HL-60 (cell line): ENCODE data around the gene KIZ.

Experiments used
- DNase-seq, 2 experiments: peaks; one replicate each; pipeline ENCODE4 v3.0.0-alpha.2; 2010 to 2020; ENCODE audit warnings: low read depth in 1 of 2, low spot score in 1 of 2
- H3K27ac ChIP-seq: fragments of 250-450 bp; sonication (Bioruptor Pico); replicated peaks from 2 replicates; pipeline ENCODE4 v1.5.1; 2020; ENCODE audit warnings: mild to moderate bottlenecking, moderate library complexity
- H3K27me3 ChIP-seq: fragments of 250-450 bp; sonication (Bioruptor Pico); 2 replicates; pipeline ENCODE4 v1.5.1; 2021; ENCODE audit warnings: mild to moderate bottlenecking, moderate library complexity; ENCODE audit not compliant: insufficient read depth, poor library complexity, severe bottlenecking
- H3K4me3 ChIP-seq: replicated peaks from 2 replicates; pipeline ENCODE4 v1.5.1; 2011; ENCODE audit warnings: mild to moderate bottlenecking, control low read depth, low read length; ENCODE audit not compliant: insufficient read depth
- GABPA ChIP-seq: IDR thresholded peaks from 2 replicates; pipeline ENCODE4 v1.6.1; 2012; ENCODE audit warnings: low read depth
- POLR2AphosphoS5 ChIP-seq: IDR thresholded peaks from 2 replicates; pipeline ENCODE4 v1.6.1; 2012; ENCODE audit warnings: low read depth
- SPI1 ChIP-seq: IDR thresholded peaks from 2 replicates; pipeline ENCODE4 v1.6.1; 2012; ENCODE audit warnings: low read depth, mild to moderate bottlenecking, borderline replicate concordance
- TF ChIP-seq, protein P1 (sequence below): IDR thresholded peaks from one replicate; pipeline ENCODE4 v1.5.1; 2011; ENCODE audit warnings: low read length, control low read depth, inconsistent platforms; ENCODE audit not compliant: insufficient read depth
- TF ChIP-seq, protein P2 (sequence below): IDR thresholded peaks from 2 replicates; pipeline ENCODE4 v1.6.1; 2012; ENCODE audit warnings: low read depth; ENCODE audit not compliant: insufficient replicate concordance

The KIZ gene

DNA sequence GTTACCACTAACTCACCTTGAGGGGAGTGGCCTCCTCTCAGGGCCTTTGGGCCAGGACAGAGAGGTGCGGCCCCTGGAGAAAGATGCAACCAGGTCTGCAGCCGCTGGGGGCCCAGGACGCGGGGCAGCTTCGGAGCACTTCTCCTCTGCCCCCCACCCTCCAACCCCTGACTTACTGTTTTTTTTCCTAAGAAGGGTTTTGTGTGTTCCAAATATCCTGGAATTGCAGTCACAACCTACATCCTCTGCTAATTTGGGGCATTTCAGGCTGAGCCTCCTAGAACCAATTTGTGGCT lies 21.5 kb upstream of the KIZ start:
- no peak overlapping the region for H3K4me3 ChIP-seq
- H3K27me3 ChIP-seq, result peaks cover 49% of the 10 kb centered on the region
- TF ChIP-seq, protein P1, sequence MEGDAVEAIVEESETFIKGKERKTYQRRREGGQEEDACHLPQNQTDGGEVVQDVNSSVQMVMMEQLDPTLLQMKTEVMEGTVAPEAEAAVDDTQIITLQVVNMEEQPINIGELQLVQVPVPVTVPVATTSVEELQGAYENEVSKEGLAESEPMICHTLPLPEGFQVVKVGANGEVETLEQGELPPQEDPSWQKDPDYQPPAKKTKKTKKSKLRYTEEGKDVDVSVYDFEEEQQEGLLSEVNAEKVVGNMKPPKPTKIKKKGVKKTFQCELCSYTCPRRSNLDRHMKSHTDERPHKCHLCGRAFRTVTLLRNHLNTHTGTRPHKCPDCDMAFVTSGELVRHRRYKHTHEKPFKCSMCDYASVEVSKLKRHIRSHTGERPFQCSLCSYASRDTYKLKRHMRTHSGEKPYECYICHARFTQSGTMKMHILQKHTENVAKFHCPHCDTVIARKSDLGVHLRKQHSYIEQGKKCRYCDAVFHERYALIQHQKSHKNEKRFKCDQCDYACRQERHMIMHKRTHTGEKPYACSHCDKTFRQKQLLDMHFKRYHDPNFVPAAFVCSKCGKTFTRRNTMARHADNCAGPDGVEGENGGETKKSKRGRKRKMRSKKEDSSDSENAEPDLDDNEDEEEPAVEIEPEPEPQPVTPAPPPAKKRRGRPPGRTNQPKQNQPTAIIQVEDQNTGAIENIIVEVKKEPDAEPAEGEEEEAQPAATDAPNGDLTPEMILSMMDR, result no peak
- TF ChIP-seq SPI1 (no peak), POLR2AphosphoS5 (no peak), GABPA (no peak)
- TF ChIP-seq, protein P2, sequence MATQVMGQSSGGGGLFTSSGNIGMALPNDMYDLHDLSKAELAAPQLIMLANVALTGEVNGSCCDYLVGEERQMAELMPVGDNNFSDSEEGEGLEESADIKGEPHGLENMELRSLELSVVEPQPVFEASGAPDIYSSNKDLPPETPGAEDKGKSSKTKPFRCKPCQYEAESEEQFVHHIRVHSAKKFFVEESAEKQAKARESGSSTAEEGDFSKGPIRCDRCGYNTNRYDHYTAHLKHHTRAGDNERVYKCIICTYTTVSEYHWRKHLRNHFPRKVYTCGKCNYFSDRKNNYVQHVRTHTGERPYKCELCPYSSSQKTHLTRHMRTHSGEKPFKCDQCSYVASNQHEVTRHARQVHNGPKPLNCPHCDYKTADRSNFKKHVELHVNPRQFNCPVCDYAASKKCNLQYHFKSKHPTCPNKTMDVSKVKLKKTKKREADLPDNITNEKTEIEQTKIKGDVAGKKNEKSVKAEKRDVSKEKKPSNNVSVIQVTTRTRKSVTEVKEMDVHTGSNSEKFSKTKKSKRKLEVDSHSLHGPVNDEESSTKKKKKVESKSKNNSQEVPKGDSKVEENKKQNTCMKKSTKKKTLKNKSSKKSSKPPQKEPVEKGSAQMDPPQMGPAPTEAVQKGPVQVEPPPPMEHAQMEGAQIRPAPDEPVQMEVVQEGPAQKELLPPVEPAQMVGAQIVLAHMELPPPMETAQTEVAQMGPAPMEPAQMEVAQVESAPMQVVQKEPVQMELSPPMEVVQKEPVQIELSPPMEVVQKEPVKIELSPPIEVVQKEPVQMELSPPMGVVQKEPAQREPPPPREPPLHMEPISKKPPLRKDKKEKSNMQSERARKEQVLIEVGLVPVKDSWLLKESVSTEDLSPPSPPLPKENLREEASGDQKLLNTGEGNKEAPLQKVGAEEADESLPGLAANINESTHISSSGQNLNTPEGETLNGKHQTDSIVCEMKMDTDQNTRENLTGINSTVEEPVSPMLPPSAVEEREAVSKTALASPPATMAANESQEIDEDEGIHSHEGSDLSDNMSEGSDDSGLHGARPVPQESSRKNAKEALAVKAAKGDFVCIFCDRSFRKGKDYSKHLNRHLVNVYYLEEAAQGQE, result no peak
- no peak overlapping the region for H3K27ac ChIP-seq
- no peak for DNase-seq

DNA sequence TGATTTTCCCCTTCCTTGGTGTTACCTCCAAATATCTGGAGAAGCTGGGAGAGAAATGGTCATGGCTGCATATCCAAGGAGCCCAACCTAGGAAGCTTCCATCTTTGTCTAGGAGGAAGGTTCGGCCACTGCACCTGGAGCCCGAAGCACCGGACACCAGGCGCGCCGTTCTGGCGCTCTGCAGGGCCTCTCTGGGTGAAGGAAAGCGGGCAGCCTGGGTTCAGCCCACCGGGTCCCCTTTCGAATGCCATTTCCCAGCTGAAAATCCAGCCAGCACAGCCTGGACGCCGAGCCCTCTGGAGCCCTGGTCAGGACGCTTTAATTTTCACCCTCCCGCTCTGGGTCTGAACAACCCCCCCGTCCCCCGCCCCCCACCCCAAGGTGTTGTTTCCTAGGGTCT lies 21.0 kb upstream of the KIZ start:
- no peak for TF ChIP-seq SPI1
- no peak for TF ChIP-seq POLR2AphosphoS5
- TF ChIP-seq, protein P1, result no peak
- TF ChIP-seq GABPA, result no peak
- TF ChIP-seq, protein P2, result no peak
- Histone ChIP-seq H3K4me3 (no peak overlapping the region), H3K27ac (no peak overlapping the region), H3K27me3 (peaks cover 49% of the 10 kb centered on the region)
- no peak for DNase-seq

GRCh38 chr20:21105429-21106170 lies 20.3 kb upstream of the KIZ start:
- Histone ChIP-seq H3K4me3 (peak overlapping the region; percentile 31), H3K27me3 (peaks cover 49% of the 10 kb centered on the region), H3K27ac (no peak overlapping the region)
- DNase-seq, result no peak
- TF ChIP-seq, protein P2, result no peak
- TF ChIP-seq SPI1 (no peak), GABPA (no peak), POLR2AphosphoS5 (no peak)
- TF ChIP-seq, protein P1, result no peak
